Activated CD8-positive, alpha-beta memory T cell treated with anti-CD3 and anti-CD28 coated beads for 48 hours (primary cell): ENCODE results near the gene DOCK3.
"Not testable (repeated sequence)": the region's sequence is repeated elsewhere in the genome, so short reads cannot be mapped to it uniquely, and the experiment has no call there.

ENCODE experiments used
- DNase-seq, 3 experiments: peaks; one replicate each; pipeline ENCODE4 v3.0.0-alpha.2; 2020; ENCODE audit warnings: low read depth in 2 of 3, low spot score in 2 of 3

DOCK3 gene

DNA sequence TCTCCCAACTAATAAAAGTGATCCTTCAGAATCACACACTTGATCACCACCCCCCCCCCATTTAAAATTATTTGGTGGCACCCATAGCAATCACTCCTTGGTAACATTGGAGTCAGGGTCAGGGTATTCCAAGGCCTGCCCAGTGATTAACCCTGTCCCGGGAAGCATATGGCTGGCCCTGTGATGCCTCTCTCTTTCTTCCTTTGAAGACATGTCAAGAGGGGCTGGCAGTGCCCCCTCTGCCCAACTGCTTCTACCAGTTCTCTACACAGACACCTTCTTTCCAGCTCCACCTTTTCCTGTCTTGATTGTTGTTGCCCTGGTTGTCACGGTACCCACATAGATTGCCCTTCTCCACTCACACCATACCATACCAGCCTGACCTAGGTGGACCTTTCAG is 679.4 kb downstream of the DOCK3 start:
- DNase-seq = no peak

DNA sequence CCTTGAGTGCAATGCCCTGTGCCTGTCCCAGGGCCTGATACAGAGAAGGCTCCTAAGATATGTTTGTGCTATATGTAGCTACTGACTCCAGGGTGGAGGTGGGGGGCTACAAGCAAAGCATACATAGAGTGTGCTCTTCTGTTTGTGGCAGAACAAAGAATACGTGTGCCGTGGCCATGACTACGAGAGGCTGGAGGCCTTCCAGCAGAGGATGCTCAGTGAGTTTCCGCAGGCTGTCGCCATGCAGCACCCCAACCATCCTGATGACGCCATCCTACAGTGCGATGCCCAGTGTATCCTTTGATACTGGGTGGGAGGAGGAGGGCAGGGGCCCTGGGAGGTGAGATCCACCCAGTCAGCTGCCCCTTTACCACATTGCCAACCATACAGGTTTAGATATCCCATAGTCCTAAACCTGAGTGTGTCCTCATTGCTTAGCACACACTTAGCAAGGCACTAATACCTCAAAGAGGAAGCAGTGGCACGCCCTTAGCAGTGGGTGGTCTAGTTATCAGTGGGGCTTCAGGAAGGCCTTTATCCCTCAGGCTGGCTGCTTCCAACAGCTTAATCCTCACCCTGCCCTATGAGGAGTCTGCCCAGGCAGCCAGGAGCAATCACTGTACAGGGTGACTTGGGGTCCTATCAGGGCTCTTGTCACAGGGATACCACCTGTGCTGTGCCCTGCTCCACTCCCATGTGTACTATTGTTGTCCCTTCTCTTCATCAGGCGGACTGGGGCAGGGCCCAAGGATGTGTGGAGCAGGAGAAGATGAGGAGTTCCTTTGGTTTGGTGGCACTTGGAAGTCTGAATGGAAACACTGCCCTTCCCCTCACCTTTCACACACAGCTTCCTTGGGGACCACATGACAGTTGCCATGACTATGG is 680.2 kb downstream of the DOCK3 start:
- DNase-seq = no peak

DNA sequence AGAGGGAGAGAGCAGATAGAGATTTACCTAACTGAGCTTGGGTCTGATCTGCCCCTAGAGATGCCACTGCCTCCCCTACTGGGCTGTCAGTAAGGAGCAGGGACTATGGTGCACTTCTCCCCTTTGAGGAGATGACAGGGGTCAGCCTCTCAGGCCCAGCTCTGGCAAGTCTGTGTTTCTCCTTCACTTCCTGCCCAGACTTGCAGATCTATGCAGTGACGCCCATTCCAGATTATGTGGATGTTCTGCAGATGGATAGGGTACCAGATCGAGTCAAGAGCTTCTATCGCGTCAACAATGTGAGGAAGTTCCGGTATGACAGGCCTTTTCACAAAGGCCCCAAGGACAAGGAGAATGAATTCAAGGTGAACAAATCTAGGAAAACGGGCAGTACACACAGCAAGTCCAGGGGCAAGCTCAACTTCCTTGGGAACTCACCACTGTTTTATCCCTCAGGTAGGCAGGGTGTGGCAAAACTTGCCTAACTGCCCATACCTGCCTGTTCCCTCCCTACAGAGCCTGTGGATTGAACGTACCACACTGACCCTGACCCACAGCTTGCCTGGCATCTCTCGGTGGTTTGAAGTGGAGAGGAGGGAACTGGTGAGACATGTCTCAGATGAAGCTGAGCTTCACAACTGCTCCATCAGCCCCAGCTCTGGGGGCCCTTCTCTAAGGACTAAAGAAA is 681.3 kb downstream of the DOCK3 start:
- no peak for DNase-seq

- no peak for DNase-seq
Observed at GRCh38 chr3:51357856-51358255, 683.1 kb downstream of the DOCK3 start.

DNA sequence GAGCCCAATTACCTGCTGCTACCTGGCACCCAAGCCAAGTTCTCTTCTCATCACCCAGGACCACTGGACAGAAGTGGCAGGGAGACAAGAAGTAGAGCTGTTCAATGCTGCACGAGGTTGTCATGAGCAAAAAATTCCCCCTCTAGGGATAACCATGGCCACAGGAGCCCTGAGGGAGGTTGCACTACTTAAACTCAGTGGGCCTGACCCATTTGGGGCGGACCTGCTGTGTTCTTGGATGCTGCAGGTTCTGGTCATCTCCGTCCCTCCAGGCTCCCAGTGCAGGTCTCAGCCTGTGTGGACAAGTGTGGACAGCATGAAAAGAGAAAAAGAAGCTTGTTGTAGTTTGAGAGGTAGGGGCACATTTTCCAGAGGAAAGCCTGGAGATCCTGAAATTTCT is 684.3 kb downstream of the DOCK3 start:
- no peak for DNase-seq

DNA sequence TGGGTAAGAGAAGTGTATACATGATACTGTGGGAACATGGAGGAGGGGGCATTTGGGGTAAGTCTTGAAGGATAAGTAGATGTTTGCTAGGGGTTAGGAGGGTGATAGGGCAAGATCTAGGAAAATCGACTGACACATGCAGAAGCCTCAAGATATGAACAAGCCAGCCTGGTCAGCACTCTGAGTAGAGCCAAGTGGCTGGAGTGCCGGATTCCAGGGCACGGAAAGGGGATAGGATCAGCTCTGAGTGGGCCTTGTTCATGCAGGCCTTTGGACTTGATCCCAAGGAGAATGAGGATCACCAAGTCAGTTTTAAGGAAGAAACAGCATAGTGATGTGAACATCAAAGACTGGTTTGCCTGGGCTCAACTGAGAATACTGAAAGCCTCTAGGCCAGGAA is 686.1 kb downstream of the DOCK3 start:
- DNase-seq = no peak

DNA sequence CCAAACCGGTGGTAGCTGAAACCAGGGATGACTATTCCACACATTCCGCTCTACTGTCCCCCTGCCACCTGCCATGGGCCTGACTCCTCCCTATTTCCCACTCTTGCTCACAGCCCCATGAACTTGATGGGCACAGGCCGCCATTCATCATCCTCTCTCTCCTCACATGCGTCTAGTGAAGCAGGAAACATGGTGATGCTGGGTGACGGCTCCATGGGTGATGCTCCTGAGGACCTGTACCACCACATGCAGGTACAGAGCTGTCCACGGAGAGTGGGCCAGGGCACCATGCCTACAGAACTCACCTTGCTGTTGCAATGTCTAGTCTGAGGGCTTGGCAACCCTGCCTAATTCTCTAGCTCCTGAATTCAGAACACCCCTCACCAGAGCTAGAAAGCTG is 687.0 kb downstream of the DOCK3 start:
- no peak for DNase-seq

GRCh38 chr3:51362476-51362875 is 687.7 kb downstream of the DOCK3 start:
- DNase-seq = no peak

GRCh38 chr3:51368276-51368675 is 693.5 kb downstream of the DOCK3 start:
- DNase-seq = not testable (repeated sequence)

GRCh38 chr3:51371943-51372557 is 697.3 kb downstream of the DOCK3 start:
- DNase-seq = no peak

DNA sequence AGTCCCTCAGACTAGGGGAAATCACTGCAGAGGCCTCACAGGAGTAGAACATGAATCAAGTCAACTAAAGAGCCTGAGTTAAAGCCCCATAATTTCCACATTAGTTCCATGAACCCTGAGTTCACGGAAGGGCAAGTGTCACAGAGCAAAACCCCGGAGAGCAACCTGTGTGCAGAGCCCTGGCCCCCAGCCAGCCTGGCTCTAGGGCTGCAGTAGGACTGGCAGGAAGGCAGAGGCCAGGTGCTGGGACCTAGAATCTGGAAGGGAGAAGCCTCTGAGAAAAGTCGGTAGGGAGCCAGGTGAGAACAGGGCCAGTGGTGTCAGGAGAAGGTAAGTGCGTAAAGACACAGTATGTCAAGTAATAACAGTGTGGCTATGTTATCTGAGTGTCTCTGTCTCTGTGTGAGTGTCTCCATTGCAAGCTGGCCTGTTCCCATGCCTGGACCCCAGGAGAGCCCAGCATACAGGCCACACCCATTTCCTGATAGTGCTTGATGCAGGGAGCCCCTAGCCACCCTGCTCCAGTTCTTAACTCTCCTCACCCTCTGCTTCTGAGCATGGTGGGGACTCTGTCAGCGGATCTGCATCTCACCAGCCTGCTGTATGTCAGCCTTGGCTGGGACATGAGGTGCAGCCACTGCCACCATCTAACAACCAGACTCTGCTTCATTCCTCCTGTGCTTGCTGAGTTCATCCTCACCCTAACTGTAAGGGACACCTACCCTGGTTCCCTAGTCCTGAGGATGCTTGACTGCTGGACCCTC is 699.1 kb downstream of the DOCK3 start:
- DNase-seq = no peak

DNA sequence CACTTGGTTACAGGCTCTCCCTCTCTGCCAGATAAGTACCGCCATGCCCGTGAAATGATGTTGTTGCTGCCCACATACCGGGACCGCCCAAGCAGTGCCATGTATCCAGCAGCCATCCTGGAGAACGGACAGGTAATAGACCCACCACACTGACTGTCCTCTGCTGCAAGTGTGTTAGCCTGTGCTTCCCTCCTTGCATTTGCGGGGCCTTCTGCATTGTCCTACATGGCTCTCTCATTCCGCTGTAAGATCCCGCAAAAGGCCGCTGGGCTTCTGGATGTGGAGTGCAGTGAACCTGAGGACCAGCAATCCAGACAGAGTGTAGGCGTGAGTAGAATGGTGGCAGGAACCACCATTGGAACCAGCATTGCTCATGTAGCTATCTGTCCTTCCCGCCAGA is 699.7 kb downstream of the DOCK3 start:
- no peak for DNase-seq

DNA sequence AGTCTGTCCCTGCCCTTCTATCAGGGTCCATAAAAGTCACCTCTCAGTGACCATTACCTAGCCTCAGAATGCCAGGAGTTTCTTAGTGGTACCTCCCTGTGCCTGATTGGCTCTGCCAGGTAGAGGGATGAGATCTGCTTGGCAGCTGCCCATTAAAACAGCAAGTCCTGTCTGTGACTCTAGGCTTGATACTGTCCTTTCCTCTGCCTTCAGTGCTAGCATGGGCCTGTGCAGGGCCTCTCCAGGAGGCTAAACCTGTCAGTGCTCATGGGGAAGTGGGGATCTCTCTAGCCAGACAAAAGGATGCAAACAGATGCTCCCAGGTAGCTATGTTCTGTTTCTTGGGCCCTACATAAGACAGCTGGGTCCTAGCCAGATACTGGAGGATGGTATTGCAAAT is 700.4 kb downstream of the DOCK3 start:
- DNase-seq = no peak

- DNase-seq = no peak
Observed at GRCh38 chr3:51375571-51375970, 700.8 kb downstream of the DOCK3 start.

DNA sequence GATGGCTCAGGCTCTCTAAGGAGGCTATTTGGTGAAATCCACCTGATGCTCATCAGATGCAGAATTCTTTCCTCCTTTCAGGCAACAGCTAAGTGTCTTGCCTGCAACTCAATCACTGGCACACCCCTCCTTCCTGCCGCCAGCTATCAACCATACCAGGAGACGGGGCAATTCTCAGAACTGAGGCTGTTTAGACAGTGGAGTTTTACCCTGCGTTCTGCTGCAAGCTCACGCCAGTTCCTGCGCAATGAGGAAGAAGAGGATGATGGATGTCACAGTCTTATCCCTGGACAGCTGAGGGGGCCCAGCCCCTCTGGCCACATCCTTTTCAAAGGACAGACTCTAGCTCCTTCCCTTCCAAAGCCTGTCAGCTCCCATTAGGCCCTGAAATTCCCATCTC is 703.3 kb downstream of the DOCK3 start:
- DNase-seq = no peak

- DNase-seq = no peak
Observed at GRCh38 chr3:51378726-51379125, 704.0 kb downstream of the DOCK3 start.

- no peak for DNase-seq
Observed at GRCh38 chr3:51379301-51379700, 704.6 kb downstream of the DOCK3 start.

DNA sequence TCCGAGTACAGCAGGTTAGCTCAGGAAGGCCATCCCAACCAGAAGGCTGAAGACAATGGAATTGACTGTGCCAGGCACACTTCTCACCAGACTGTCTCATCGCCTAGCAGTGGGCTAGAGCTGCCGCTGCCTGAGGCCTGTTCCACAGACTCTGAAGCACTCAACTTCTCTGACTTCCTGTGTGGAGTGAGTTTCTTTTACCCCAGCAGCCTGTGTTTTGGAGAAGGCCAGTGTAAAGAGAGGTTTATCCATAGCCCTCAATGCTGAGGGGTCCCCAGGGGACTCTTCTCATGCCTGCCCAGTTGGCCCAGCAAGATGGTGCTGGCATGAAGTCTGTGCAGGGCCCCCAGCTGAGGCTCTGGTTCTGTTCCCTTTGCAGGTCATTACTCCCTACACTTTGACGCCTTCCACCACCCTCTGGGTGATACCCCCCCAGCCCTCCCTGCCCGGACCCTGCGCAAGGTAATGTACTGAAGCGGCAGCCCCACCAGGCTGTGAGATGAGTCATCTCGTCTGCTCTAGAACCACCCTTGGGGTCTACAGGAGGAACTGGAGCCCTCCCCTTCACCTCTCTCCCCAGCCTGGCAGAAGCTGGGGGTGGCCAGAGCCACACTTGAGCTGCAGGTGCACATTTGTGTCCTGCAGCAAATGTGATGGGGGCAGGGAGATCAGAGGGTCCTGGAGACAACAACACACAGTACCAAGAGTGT is 705.2 kb downstream of the DOCK3 start:
- no peak for DNase-seq

DNA sequence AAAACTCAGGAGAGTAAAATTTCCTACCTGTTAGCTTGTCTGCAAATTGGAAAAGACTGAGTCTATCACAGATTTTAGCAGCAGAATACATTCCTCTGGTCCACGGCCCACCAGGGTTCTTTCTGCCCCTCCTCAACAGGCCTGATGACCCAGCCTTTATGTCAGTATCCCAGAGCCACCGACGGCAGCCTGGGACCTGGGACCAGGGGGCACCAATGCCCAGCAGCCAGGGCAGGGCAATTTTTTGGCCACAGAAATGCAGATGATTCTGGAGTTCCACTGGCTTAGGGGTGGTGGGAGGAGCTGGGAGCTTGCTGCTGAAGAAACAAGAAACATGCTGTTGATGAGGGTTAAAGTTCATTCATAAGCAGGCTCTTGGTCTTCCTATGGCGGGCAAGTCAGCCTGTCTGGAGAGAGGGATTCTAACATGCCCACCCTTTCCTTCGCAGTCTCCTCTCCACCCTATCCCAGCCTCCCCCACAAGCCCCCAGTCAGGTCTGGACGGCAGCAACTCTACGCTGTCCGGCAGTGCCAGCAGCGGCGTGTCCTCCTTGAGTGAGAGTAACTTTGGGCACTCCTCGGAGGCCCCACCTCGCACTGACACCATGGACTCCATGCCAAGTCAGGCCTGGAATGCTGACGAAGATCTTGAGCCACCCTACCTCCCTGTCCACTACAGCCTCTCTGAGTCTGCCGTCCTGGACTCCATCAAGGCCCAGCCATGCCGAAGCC is 706.0 kb downstream of the DOCK3 start:
- DNase-seq = no peak

GRCh38 chr3:51381333-51381705 is 706.6 kb downstream of the DOCK3 start:
- no peak for DNase-seq
